HCT116 (cell line): ENCODE data around the gene PRKCA. TPM values are rescaled to one million over a fixed set of nuclear protein-coding genes. Genes with fewer than 3 reads are reported as not detected.

ENCODE experiments used
- ATAC-seq: fragments of 200-7000 bp; cut with Tn5 transposase; 2 replicates; pipeline ENCODE4 v1.9.1; 2020; ENCODE audit warnings: mild to moderate bottlenecking, moderate library complexity
- BruUV-seq: library from RNA; stranded (reverse); fragments of 400-500 nt; replicated peaks from 2 replicates; lab custom pipeline; 2021; lab: Mats Ljungman, UMichigan
- CTCF ChIA-PET: fragments of 300-600 bp; sonication (Branson Sonifier 250); formaldehyde crosslinking; loops from one replicate; lab custom pipeline; 2021; ENCODE audit warnings: antibody characterized with exemption; lab: Charles Lee
- POLR2A ChIA-PET: fragments of 300-600, 350-600 bp; sonication (Branson Sonifier 250); formaldehyde crosslinking; loops from one replicate; lab custom pipeline; 2021; ENCODE audit warnings: antibody characterized with exemption; lab: Charles Lee
- RAD21 ChIA-PET, 2 experiments: fragments of 300-600 bp; sonication (Branson Sonifier 250); formaldehyde crosslinking; loops; one replicate each; lab custom pipeline; 2023; ENCODE audit warnings: low total read pairs in 2 of 2; ENCODE audit not compliant: uncharacterized antibody in 2 of 2, unreplicated experiment in 2 of 2, low non-redundant PET in 1 of 2; lab: Charles Lee
- DNase-seq: peaks from one replicate; pipeline ENCODE4 v3.0.0-alpha.2; 2010; ENCODE audit warnings: low read depth, low spot score
- H2AFZ ChIP-seq: fragments of 200-600 bp; shearing (Covaris generic), sonication (generic); 2 replicates; pipeline ENCODE4 v1.6.1; 2017; ENCODE audit warnings: low read depth, mixed run types, mixed read lengths, antibody characterized with exemption, low read length; ENCODE audit not compliant: poor library complexity, severe bottlenecking
- H3K27ac ChIP-seq: 2 replicates; pipeline ENCODE4 v1.5.1; 2012; ENCODE audit warnings: low read depth, low read length
- H3K27me3 ChIP-seq: fragments of 200-600 bp; sonication (generic); 2 replicates; pipeline ENCODE4 v1.6.1; 2016; ENCODE audit warnings: mixed run types, low read length, mixed read lengths; ENCODE audit not compliant: insufficient read depth
- H3K36me3 ChIP-seq, 2 experiments: fragments of 200-500 bp in 1 of 2; fragments of 200-600 bp in 1 of 2; sonication (Bioruptor generic) in 1 of 2; sonication (generic) in 1 of 2; 2 replicates each; pipeline versions ENCODE4 v1.5.1 to v1.6.1; 2014 to 2016; ENCODE audit warnings: low read length in 2 of 2, inconsistent platforms in 1 of 2, mixed read lengths in 1 of 2, mixed run types in 1 of 2; ENCODE audit not compliant: insufficient read depth in 2 of 2, control insufficient read depth in 1 of 2
- H3K4me1 ChIP-seq, 2 experiments: fragments of 200-600 bp in 1 of 2; sonication (generic) in 1 of 2; 2 replicates each; pipeline versions ENCODE4 v1.5.1 to v1.6.1; 2012 to 2017; ENCODE audit warnings: low read length in 2 of 2, inconsistent platforms in 1 of 2, mild to moderate bottlenecking in 1 of 2, mixed read lengths in 1 of 2, mixed run types in 1 of 2, moderate library complexity in 1 of 2; ENCODE audit not compliant: insufficient read depth in 2 of 2, control insufficient read depth in 1 of 2
- H3K4me2 ChIP-seq: fragments of 200-600 bp; sonication (generic); 2 replicates; pipeline ENCODE4 v1.6.1; 2017; ENCODE audit warnings: mixed run types, low read length, mixed read lengths
- H3K4me3 ChIP-seq, 2 experiments: fragments of 200-600 bp in 1 of 2; sonication (generic) in 1 of 2; replicated peaks in 1 of 2; 2 replicates each; pipeline ENCODE4 v1.5.1; 2011 to 2016; ENCODE audit warnings: low read length in 2 of 2, control low read depth in 1 of 2, low read depth in 1 of 2, mild to moderate bottlenecking in 1 of 2, mixed read lengths in 1 of 2, mixed run types in 1 of 2
- H3K79me2 ChIP-seq: fragments of 200-600 bp; sonication (generic); 2 replicates; pipeline ENCODE4 v1.6.1; 2017; ENCODE audit warnings: mild to moderate bottlenecking, mixed run types, low read length, moderate library complexity, mixed read lengths; ENCODE audit not compliant: insufficient read depth
- H3K9ac ChIP-seq: fragments of 200-600 bp; sonication (generic); 2 replicates; pipeline ENCODE4 v1.6.1; 2016; ENCODE audit warnings: low read length, mixed read lengths
- H3K9me2 ChIP-seq: fragments of 200-600 bp; sonication (generic), shearing (Covaris generic); 2 replicates; pipeline ENCODE4 v1.6.1; 2017; ENCODE audit warnings: mixed run types, mild to moderate bottlenecking, moderate library complexity; ENCODE audit not compliant: insufficient read depth
- H3K9me3 ChIP-seq, 2 experiments: fragments of 200-500 bp in 1 of 2; fragments of 200-600 bp in 1 of 2; sonication (Bioruptor generic) in 1 of 2; sonication (generic) in 1 of 2; 2 replicates each; pipeline ENCODE4 v1.6.1; 2014 to 2017; ENCODE audit warnings: low read length in 2 of 2, mixed read lengths in 2 of 2, inconsistent platforms in 1 of 2, low read depth in 1 of 2, mild to moderate bottlenecking in 1 of 2, mixed run types in 1 of 2, moderate library complexity in 1 of 2; ENCODE audit not compliant: control insufficient read depth in 1 of 2, insufficient read depth in 1 of 2
- H4K20me1 ChIP-seq: fragments of 200-600 bp; sonication (generic), shearing (Covaris generic); 2 replicates; pipeline ENCODE4 v1.6.1; 2017; ENCODE audit warnings: mixed run types, mild to moderate bottlenecking, moderate library complexity; ENCODE audit not compliant: insufficient read depth
- ELF1 ChIP-seq: IDR thresholded peaks from 2 replicates; pipeline ENCODE4 v1.6.1; 2012; ENCODE audit warnings: low read depth, borderline replicate concordance
- RAD21 ChIP-seq: IDR thresholded peaks from 2 replicates; pipeline ENCODE4 v1.6.1; 2012; ENCODE audit warnings: low read depth, mild to moderate bottlenecking
- SIN3A ChIP-seq: IDR thresholded peaks from 2 replicates; pipeline ENCODE4 v1.6.1; 2012; ENCODE audit warnings: low read depth
- SP1 ChIP-seq: IDR thresholded peaks from 2 replicates; pipeline ENCODE4 v1.6.1; 2012; ENCODE audit warnings: low read depth
- intact Hi-C: fragments of 100-400 bp; cut with micrococcal nuclease; formaldehyde crosslinking; loops from 2 replicates; pipeline ENCODE4 v1.10.0; 2022
- total RNA-seq: library from RNA; stranded (reverse); gene quantifications from one replicate; pipeline ENCODE4 v1.2.1, GENCODE V29; 2021; ENCODE audit not compliant: unreplicated experiment
- TF ChIP-seq, protein P1 (sequence below): IDR thresholded peaks from 2 replicates; pipeline ENCODE4 v1.6.1; 2011; ENCODE audit warnings: mild to moderate bottlenecking, low read length, moderate library complexity; ENCODE audit not compliant: insufficient replicate concordance; ENCODE audit errors: extremely low read depth

Gene PRKCA
- total RNA-seq, 1 experiment from 2014 or later: 18.8 TPM

DNA sequence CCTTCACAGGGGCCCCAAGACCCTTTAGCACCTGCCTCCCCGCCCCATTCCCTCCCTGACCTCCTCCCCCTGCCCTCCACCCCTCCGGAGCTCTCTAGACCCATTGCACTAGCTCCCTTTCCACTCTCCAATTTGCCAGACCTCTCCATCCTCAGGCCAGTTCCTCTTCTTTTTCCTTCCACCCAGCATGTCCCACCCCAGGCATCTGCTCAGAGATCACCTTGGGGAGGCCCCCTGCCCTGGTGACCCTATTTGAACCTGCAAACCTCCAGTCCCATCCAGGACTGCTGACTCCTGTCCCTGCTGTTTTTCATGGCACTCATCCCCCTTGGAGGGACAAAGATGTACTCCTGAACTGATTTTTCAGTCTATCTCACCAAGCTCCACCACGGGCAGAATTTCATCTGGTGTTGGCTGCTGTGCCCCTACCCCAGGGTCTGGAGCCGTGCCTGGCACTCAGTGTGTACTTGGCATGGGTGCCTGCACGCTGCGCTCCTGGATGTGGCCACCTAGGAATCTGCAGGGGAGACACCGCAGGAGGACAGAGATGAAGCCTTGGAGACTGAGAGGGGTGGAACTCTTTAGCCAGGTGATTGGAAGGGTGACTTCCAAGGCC lies 446.9 kb downstream of the PRKCA start:
- ATAC-seq (no peak), DNase-seq (no peak)
- no peak overlapping the region for H2AFZ ChIP-seq
- RAD21 ChIA-PET: interaction anchor here in 1 of 2 experiments (0.6 kb wide), 1 partner anchor 459 kb away, joined by 4 read pairs; no protein-coding TSS in a partner anchor
- H3K9me2 ChIP-seq: no peaks in the 10 kb centered on the region
- no peak overlapping the region for H3K27ac ChIP-seq
- H3K4me3 ChIP-seq: no peak overlapping the region
- H4K20me1 ChIP-seq: no peaks in the 10 kb centered on the region
- POLR2A ChIA-PET: no interaction called here
- peaks cover 2% of the 10 kb centered on the region in 2 experiments; a peak in 2 of 4 replicates for H3K4me1 ChIP-seq
- H3K9me3 ChIP-seq: no peaks in the 10 kb centered on the region
- no peak overlapping the region for H3K4me2 ChIP-seq
- H3K79me2 ChIP-seq: no peaks in the 10 kb centered on the region
- TF ChIP-seq SIN3A: no peak
- no peak for TF ChIP-seq RAD21
- TF ChIP-seq SP1: no peak
- TF ChIP-seq, protein P1, sequence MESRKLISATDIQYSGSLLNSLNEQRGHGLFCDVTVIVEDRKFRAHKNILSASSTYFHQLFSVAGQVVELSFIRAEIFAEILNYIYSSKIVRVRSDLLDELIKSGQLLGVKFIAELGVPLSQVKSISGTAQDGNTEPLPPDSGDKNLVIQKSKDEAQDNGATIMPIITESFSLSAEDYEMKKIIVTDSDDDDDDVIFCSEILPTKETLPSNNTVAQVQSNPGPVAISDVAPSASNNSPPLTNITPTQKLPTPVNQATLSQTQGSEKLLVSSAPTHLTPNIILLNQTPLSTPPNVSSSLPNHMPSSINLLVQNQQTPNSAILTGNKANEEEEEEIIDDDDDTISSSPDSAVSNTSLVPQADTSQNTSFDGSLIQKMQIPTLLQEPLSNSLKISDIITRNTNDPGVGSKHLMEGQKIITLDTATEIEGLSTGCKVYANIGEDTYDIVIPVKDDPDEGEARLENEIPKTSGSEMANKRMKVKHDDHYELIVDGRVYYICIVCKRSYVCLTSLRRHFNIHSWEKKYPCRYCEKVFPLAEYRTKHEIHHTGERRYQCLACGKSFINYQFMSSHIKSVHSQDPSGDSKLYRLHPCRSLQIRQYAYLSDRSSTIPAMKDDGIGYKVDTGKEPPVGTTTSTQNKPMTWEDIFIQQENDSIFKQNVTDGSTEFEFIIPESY: no peak
- no peaks in the 10 kb centered on the region for H3K27me3 ChIP-seq
- CTCF ChIA-PET: no interaction called here
- intact Hi-C loops: no loop called here
- no peaks in the 10 kb centered on the region for H3K36me3 ChIP-seq
- H3K9ac ChIP-seq: no peak overlapping the region
- BruUV-seq: no TSS peak

DNA sequence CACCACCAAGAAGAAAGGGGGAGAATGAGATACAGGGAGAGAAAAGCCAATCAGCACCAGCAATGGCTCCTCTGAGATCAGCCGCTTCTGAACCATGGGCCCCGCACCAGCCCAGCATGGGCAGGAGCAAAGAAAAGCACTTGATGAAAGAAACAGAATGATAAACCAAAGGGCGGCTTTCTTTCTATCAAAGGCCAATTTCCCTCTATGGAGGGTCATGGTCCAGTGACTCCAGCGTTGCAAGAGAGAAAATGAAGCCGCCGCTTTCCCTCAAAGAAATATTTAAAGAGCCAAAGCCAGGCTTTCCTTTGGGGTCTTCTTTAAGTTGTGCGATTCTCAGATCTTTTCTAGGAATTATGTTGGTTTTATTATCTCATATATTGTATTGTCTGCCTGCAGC lies 447.7 kb downstream of the PRKCA start:
- no peak overlapping the region for H3K4me2 ChIP-seq
- no peaks in the 10 kb centered on the region for H3K36me3 ChIP-seq
- ChIA-PET RAD21 (no interaction called here), CTCF (no interaction called here), POLR2A (no interaction called here)
- no peaks in the 10 kb centered on the region for H3K79me2 ChIP-seq
- H3K9me2 ChIP-seq: no peaks in the 10 kb centered on the region
- no peaks in the 10 kb centered on the region for H4K20me1 ChIP-seq
- no peak overlapping the region for H3K9ac ChIP-seq
- peaks cover 9 to 10% of the 10 kb centered on the region in 2 experiments for H3K4me1 ChIP-seq
- ATAC-seq (no peak), DNase-seq (no peak)
- intact Hi-C loops: no loop called here
- no peak overlapping the region for H3K4me3 ChIP-seq
- no peak overlapping the region for H3K27ac ChIP-seq
- no TSS peak for BruUV-seq
- H3K9me3 ChIP-seq: no peaks in the 10 kb centered on the region
- no peaks in the 10 kb centered on the region for H3K27me3 ChIP-seq
- TF ChIP-seq SP1 (no peak), ELF1 (no peak)
- no peak overlapping the region for H2AFZ ChIP-seq
